ENCODE measurements around the gene SH3PXD2A.

Gene SH3PXD2A

DNA sequence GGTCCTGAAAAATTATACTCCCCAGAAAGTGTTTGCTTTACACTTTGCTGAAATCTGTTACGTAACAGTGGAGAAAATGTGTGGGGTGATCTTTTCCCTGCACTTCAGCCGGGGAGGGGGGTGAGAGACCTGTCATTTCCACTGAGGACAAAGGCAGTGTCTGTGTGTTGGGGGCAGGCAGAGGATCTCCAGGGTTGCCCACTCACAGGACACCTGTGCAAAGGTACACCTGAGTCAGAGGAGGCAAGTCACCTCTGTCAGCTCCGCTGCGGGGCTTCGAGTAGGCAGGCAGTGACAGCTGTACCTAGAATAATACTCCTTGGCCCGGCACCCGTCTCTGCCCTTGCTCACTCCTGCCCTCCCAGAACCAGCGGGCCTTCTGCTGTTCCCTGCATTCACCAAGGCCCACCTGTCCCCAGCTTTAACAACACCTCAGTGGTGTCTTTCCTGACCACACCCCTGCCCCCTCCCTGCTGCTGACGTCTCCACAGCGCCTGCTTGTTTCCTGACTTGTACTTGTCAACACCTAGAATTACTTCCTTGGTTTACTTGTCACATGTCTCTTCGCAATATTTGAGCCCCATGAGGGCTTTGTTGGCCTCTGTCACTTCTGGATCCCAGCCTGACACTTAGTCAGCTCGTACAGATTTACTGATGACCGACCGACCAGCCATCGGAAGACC, 202.6 kb downstream of the SH3PXD2A start:
- TF ChIP-seq, protein P1, sequence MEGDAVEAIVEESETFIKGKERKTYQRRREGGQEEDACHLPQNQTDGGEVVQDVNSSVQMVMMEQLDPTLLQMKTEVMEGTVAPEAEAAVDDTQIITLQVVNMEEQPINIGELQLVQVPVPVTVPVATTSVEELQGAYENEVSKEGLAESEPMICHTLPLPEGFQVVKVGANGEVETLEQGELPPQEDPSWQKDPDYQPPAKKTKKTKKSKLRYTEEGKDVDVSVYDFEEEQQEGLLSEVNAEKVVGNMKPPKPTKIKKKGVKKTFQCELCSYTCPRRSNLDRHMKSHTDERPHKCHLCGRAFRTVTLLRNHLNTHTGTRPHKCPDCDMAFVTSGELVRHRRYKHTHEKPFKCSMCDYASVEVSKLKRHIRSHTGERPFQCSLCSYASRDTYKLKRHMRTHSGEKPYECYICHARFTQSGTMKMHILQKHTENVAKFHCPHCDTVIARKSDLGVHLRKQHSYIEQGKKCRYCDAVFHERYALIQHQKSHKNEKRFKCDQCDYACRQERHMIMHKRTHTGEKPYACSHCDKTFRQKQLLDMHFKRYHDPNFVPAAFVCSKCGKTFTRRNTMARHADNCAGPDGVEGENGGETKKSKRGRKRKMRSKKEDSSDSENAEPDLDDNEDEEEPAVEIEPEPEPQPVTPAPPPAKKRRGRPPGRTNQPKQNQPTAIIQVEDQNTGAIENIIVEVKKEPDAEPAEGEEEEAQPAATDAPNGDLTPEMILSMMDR (IDR thresholded peaks at IDR 0.05; ENCODE audit: low read depth, low read length), result no peak
- no peak for DNase-seq (ENCODE audit: low read depth, low spot score)
- in situ Hi-C loops (cut with HindIII; ENCODE audit: low sequenced_read_pairs), result no loop called here
- H3K4me3 ChIP-seq (ENCODE audit: low read depth, low read length), result no peak overlapping the region

GRCh38 chr10:103651783-103652476, 203.4 kb downstream of the SH3PXD2A start:
- TF ChIP-seq, protein P1 (IDR thresholded peaks at IDR 0.05; ENCODE audit: low read depth, low read length), result no peak
- DNase-seq (ENCODE audit: low read depth, low spot score), result no peak
- in situ Hi-C loops (cut with HindIII; ENCODE audit: low sequenced_read_pairs), result no loop called here
- H3K4me3 ChIP-seq (ENCODE audit: low read depth, low read length), result no peak overlapping the region

DNA sequence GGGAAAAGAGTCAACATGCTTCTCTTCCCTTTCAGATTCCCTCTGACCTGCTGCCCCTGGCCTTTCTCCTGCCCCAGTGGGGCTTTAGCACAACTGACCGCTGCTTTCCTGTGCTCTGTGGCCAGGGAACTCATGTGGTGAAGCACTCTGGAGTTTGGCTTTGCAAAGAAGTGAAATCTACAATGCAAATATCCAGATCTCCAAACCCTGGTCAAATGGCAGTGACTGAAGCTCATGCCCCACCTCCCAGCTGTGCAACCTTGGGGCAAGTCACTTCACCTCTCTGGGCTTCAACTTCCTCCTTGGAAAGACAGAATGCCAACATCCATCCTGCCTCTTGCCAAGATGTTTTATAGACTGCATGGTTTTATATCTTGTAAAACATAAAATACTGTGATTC, 204.0 kb downstream of the SH3PXD2A start:
- in situ Hi-C loops (cut with HindIII; ENCODE audit: low sequenced_read_pairs), result no loop called here
- TF ChIP-seq, protein P1 (IDR thresholded peaks at IDR 0.05; ENCODE audit: low read depth, low read length), result no peak
- no peak overlapping the region for H3K4me3 ChIP-seq (ENCODE audit: low read depth, low read length)
- no peak for DNase-seq (ENCODE audit: low read depth, low spot score)

DNA sequence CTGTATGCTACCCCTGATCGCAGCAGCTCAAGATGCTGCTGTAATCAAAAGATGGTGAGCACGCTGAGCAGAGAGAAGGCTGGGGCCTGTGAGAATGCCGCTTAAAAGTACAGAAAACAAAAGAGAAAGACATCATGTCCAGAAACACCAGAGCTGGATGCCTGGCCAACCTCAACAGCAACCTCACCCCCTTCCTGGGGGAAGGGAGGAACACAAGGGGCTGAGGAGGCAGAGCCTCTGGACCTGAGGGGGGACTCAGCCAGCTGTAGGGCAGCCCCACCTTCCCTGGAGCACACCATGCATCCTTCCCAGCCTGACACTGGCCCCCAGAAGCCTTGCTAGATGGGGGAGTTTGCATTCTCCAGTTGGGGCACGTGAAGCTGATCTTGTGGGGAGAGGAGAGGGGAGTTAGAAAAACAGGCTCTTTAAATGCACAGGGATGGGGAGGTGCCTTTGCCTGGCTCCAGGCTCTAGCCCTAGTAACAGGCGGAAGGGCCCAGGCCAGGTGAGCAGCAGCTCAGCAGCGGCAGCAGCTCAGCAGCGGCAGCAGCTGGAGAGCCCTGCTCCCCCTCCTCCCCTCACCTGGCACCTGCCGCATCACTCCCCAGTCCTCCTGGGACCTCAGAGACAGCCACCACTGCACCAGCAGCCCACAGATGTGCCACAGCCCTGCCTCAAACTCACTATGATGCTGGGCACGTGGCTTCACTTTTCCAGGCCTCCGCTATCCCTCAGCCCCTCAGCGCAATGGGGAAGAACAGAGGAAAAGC, 205.5 kb downstream of the SH3PXD2A start:
- TF ChIP-seq, protein P1 (IDR thresholded peaks at IDR 0.05; ENCODE audit: low read depth, low read length), result no peak
- no peak overlapping the region for H3K4me3 ChIP-seq (ENCODE audit: low read depth, low read length)
- in situ Hi-C loops (cut with HindIII; ENCODE audit: low sequenced_read_pairs), result no loop called here
- no peak for DNase-seq (ENCODE audit: low read depth, low spot score)

GRCh38 chr10:103648636-103649532, 206.5 kb downstream of the SH3PXD2A start:
- peak; percentile 28 for DNase-seq (ENCODE audit: low read depth, low spot score)
- TF ChIP-seq, protein P1 (IDR thresholded peaks at IDR 0.05; ENCODE audit: low read depth, low read length), result no peak
- in situ Hi-C loops (cut with HindIII; ENCODE audit: low sequenced_read_pairs), result no loop called here
- no peak overlapping the region for H3K4me3 ChIP-seq (ENCODE audit: low read depth, low read length)

DNA sequence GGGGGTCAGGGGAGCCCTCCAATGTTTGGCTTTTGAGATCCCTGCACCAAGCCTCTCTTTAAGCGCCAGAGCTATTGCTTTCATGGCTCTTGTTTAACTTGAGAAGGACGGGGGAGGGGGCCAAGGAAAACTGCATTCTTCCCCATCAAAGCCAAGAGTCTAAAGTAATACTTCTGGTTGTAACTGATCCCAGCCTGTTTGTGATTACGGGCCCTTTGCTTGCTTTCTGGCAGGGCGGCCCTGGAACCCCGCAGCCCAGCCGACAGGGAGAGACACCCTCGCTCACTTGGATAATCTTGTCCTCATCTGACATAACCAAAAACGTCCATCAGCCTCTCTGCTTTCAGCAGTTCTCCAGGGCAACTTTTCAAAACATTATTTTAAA, 207.1 kb downstream of the SH3PXD2A start:
- TF ChIP-seq, protein P1 (IDR thresholded peaks at IDR 0.05; ENCODE audit: low read depth, low read length), result no peak
- in situ Hi-C loops (cut with HindIII; ENCODE audit: low sequenced_read_pairs), result no loop called here
- no peak overlapping the region for H3K4me3 ChIP-seq (ENCODE audit: low read depth, low read length)
- no peak for DNase-seq (ENCODE audit: low read depth, low spot score)
